HG02759 (cell line): ENCODE data around the gene NKAIN2.

ENCODE experiments used
- ATAC-seq: cut with Tn5 transposase; IDR thresholded peaks from one replicate; pipeline ENCODE4 v1.9.1; 2021; ENCODE audit warnings: mild to moderate bottlenecking, moderate library complexity; ENCODE audit not compliant: unreplicated experiment

Gene NKAIN2

DNA sequence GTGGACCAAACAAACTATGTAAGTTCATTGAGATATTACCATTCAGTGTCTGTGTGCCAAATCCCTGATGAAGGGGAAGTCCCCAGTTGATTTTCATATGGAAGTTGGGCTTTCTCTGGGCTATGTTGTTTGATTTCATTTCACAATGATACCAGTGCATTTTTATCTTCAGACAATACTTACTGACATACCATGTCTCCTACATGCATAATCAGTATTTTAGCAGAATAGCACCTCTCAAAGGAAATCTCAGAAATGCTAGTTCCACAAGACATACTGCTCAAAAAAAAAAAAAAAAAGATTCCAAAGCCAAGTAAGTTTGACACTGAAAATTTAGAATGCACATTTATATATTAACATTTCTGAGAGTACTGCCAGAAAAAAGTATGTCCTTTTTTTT is 989.7 kb downstream of the NKAIN2 start:
- no peak for ATAC-seq

- ATAC-seq = peak; percentile 52
These were observed 992.2 kb downstream of the NKAIN2 start for GRCh38 chr6:124795643-124796463.

DNA sequence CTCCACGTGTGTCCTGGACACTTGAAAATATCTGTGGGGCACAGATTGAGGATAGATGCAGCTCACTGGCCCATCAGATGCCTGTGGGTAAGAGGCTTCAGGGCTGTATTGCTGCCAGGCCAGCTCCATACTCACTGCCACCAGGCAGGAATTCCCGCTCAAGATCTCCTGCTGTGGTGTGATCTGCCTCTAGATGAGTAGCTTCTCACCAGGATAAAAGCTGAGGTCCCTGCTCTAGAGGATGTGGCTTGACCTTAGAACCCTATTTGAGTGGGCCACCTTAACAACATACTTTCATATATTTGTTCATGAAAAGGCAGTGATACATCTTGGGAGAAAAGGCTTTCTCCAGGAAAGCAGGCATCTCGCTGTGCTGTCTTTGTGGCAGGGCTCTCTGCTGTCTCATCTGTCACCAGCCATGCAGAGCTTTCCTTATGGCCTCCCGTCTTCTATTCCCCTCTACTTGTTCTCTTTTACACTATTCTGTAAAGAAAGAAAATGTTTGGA is 992.9 kb downstream of the NKAIN2 start:
- ATAC-seq = no peak

- no peak for ATAC-seq
These were observed 993.6 kb downstream of the NKAIN2 start for GRCh38 chr6:124797224-124797623.

GRCh38 chr6:124798942-124799496 is 995.4 kb downstream of the NKAIN2 start:
- no peak for ATAC-seq

DNA sequence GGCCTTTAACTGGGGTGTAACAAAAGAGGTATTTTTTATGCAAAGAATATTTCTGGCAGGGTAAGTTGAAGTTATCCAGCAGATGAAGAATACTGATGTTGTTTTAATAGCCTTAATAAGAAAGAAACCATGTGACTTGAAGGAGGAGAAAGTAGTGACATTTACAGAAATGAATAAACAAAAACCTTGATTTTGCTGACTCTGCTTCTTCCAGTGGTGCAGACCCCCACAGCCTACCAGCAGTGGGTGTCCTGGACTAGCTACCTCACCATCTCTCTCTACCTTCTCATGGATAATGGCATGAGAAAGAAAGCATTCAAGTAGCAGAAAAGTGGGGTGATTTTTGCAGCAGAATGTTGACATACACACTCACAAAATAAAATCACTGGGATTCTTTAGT is 996.0 kb downstream of the NKAIN2 start:
- ATAC-seq = no peak

- no peak for ATAC-seq
These were observed 996.6 kb downstream of the NKAIN2 start for GRCh38 chr6:124800222-124800621.

DNA sequence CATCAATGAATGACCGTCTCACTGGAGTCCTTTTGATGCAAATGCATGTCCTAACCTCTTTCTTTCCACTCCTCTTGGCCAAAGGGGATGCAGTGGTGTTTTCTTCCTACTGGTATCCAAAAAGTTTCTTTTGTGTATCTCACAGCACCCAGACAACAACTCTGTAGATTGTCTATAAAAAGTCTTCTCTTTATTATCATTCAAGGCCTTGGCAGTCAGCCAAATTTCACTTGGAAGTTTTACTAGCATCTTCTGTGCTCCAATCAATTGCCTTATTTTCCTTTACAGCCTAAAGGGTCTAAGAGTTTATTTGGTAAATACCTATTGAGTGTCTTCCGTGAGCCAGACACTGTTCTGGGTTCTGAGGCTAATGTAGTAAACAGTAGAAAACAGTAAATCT is 1008.4 kb downstream of the NKAIN2 start:
- ATAC-seq = no peak

- no peak for ATAC-seq
These were observed 1015.7 kb downstream of the NKAIN2 start for GRCh38 chr6:124819346-124819745.

DNA sequence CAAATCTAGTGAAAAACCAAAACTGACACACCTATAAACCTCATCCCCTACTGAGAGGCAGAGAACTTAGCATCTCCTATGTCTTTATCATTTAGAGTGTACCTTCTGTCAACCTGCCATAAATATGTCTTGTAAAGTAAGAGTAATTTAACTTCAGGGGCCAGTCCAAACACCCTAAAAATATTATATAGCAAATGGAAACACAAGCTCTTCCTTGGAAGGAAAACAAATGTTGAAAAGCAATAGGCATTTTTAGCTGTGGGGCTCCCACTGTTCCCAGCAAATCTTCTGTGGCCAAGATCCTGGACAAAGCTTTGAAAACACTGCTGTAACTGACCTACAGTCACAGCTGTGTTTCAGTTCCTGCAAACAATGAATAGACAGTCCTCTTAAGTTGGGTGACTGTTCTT is 1018.5 kb downstream of the NKAIN2 start:
- ATAC-seq = no peak

DNA sequence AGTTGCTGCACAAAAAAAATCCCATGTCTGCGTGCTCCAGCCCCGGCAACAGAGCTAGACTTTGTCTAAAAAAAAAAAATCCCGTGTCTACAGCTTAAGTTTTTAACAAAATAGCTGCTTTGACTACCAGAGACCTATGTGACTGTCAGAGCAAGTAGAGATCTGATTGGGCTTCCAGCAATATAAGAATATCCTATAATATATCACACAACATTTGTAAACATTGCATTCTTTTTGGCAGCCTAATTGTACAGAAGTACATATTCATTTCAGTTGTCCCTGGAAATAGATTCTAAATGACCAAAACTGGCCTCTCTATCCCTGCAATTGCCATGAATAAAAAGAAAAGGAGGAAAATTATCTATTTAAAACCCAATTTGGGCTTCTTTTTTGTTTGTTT is 1019.1 kb downstream of the NKAIN2 start:
- no peak for ATAC-seq

DNA sequence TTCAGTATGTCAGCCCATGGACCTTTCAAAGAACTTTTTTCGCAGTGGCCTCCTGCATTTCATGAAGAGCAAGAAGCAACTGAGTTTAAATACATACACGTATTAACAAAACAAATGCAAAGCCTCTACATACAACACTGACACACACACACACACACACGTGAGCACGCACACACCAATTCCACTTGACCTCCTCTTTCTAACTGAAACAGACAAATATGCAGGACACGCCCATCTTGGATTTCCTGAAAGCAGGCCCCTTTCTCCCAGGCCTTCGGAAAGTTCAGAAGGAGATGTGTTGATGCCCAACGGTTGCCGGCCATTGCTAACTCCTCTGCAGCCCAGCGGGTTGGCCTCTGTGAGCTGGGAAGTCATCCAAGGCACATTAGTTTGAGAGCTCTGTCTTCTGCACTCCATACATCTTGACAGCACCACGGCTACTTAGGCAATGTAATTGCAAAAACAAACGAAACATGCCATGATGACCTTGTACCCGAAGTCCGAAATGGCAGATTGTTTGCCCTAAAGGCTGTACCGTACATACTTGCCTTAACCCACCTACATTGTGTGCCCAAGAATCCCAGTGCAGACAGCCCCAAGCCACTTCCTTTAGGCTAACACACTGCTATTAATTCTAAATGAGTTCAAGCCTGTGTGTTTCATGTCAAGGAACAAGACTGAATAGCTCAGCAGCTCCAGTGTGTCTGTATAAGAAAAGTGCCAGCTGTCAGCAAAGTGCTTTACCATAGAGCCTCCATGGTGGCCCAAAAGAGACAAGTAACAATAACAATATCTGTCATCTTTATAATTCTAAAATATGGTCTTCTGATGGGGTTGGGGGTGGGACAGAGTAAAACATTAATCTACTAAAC is 1019.8 kb downstream of the NKAIN2 start:
- ATAC-seq = no peak

DNA sequence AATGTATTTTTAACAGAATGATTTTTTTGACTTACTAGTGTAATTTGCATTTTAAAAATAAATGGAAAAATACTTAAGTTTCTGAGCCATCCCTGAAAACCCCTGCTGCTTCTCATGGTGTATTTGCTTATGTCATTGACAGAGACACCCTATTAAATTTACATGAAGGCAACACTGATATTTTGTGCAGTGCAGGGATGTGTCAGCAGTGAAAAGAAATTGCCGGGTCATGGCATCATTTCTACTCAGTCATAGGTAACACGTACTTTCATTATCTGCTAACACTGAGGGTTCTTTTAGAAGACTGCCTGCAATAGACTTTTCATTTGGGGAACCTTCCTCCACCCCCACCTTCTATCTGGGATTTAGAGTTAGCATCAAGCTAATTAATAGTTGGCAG is 1021.9 kb downstream of the NKAIN2 start:
- ATAC-seq = no peak

DNA sequence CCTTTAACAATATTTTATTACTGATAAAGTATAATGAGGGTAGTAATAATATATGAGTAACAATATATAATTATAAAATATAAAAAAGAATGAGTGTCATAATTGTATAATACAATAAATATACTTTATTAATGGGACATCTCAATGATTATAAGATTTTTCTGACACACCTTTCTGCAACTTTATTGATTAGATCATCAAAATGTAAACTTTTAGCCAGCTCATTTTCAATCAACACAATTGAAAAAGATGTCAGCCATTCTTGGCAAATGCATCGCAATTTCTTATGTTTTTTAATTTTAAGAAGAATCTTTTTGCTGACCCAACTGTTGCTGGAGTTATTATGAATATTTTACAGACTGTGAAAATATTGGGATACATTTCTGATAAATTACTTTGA is 1026.2 kb downstream of the NKAIN2 start:
- ATAC-seq = no peak

GRCh38 chr6:124830506-124830905 is 1026.8 kb downstream of the NKAIN2 start:
- ATAC-seq = no peak

GRCh38 chr6:124854338-124854922 is 1050.8 kb downstream of the NKAIN2 start:
- ATAC-seq = no peak

DNA sequence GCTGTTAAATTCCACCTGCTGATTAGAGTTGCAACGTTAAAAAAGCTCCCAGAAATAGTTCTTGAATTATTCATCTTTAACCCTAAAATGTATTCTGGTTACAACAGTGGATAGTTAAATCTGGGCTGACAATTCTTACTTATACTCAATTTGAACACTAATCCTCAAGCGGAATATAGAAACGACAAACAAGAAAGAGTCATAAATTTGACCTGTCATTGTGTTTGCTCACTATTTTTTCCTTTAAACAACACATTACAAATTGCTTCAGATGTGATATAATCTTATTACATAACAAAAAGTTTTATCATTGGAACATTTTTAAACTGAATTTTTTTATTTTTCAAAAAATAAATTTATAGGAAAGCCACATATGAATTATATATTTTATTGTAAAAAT is 1054.1 kb downstream of the NKAIN2 start:
- ATAC-seq = no peak

GRCh38 chr6:124858564-124858963 is 1054.9 kb downstream of the NKAIN2 start:
- ATAC-seq = no peak

DNA sequence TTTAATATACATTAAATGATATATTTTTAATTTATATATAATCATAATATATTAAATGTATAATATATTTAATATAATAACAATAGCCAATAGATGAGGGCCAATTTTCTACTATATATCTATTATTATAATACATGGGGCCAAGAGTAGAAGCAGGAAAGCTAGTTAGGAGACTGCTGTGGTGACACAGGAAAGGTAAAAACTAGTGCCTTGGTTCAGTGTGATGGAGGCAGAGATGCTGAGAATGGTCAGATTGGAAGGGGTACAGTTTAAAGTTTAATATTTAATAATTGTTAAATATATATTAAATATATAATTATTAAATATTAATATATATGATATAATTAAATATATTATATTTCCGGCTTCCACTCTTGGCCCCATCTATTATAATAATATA is 1055.7 kb downstream of the NKAIN2 start:
- no peak for ATAC-seq

GRCh38 chr6:124866040-124866439 is 1062.4 kb downstream of the NKAIN2 start:
- no peak for ATAC-seq

GRCh38 chr6:124867121-124867520 is 1063.5 kb downstream of the NKAIN2 start:
- ATAC-seq = no peak
